K562 (cell line): ENCODE data around the gene MKNK2. TPM values are rescaled to one million over a fixed set of nuclear protein-coding genes. Genes with fewer than 3 reads are reported as not detected.

Source experiments
- CREB1 ChIP-seq, 2 experiments: sonication (generic) in 1 of 2; formaldehyde crosslinking in 1 of 2; IDR thresholded peaks; 2 replicates each; pipeline versions ENCODE4 v1.6.1 to v1.8.0; 2012 to 2022; ENCODE audit warnings: inconsistent platforms in 1 of 2, mild to moderate bottlenecking in 1 of 2, missing genetic modification reagents in 1 of 2, moderate library complexity in 1 of 2
- MXI1 ChIP-seq: IDR thresholded peaks from 2 replicates; pipeline ENCODE4 v1.6.1; 2011; ENCODE audit warnings: low read depth, mild to moderate bottlenecking, improper control_type of control experiment, low read length
- POLR3A ChIP-seq: IDR thresholded peaks from 2 replicates; pipeline ENCODE4 v1.6.1; 2011; ENCODE audit warnings: borderline replicate concordance, mild to moderate bottlenecking, moderate library complexity; ENCODE audit not compliant: insufficient read length, insufficient read depth; ENCODE audit errors: extremely low read depth
- PTBP1 ChIP-seq: fragments of 200-400 bp; formaldehyde crosslinking; IDR thresholded peaks from 2 replicates; pipeline ENCODE4 v1.6.1; 2017; ENCODE audit warnings: low read depth, low read length
- RFX1 ChIP-seq: fragments of 450-650 bp; IDR thresholded peaks from 2 replicates; pipeline ENCODE4 v1.6.1; 2016; ENCODE audit warnings: mild to moderate bottlenecking, moderate library complexity
- RFX7 ChIP-seq: fragments of 250-450 bp; sonication (Bioruptor Pico); IDR thresholded peaks from 2 replicates; pipeline ENCODE4 v1.5.1; 2021; ENCODE audit warnings: mild to moderate bottlenecking
- SREBF1 ChIP-seq: fragments of 150-350 bp; IDR thresholded peaks from 2 replicates; pipeline ENCODE4 v1.6.1; 2014; ENCODE audit warnings: antibody characterized with exemption, low read depth, low read length, borderline replicate concordance
- SRSF1 ChIP-seq: fragments of 200-400 bp; formaldehyde crosslinking; IDR thresholded peaks from 2 replicates; pipeline ENCODE4 v1.6.1; 2017; ENCODE audit warnings: mild to moderate bottlenecking, low read depth, low read length, moderate library complexity
- ZNF384 ChIP-seq: IDR thresholded peaks from 2 replicates; pipeline ENCODE4 v1.6.1; 2012; ENCODE audit warnings: low read depth, low read length, improper control_type of control experiment
- ZNF57 ChIP-seq: fragments of 450-650 bp; formaldehyde crosslinking; IDR thresholded peaks from 2 replicates; pipeline ENCODE4 v1.4.0; 2020; ENCODE audit warnings: mild to moderate bottlenecking, moderate library complexity
- polyA plus RNA-seq, 8 experiments: library from polyadenylated mRNA; depleted of rRNA in 4 of 8; stranded (reverse) in 5 of 8; unstranded in 3 of 8; fragments of >200 nt; fragmentation: Nextera tagmentation in 2 of 8; fragmentation: Illumina TruSeq in 1 of 8; extraction: Ambion mirVana in 2 of 8; extraction: Trizol in 1 of 8; gene quantifications; 2 replicates each; pipeline versions ENCODE4 v1.2.1 to v1.2.3, GENCODE V29; 2011 to 2014; ENCODE audit warnings: inconsistent platforms in 1 of 8, missing spikeins in 1 of 8
- total RNA-seq, 7 experiments: library from RNA; depleted of rRNA in 6 of 7; stranded (reverse); fragments of >200 nt in 6 of 7; fragmentation: Illumina TruSeq in 2 of 7; extraction: Trizol in 2 of 7; gene quantifications; 2 replicates each; pipeline versions ENCODE4 v1.2.1 to v1.2.3, GENCODE V29; 2011 to 2021; ENCODE audit warnings: low replicate concordance in 1 of 7
- TF ChIP-seq, protein P1 (sequence below): fragments of 200-600 bp; sonication (generic); IDR thresholded peaks from one replicate; pipeline ENCODE4 v1.6.1; 2012; ENCODE audit warnings: mild to moderate bottlenecking, low read depth, low read length, inconsistent platforms
- TF ChIP-seq, protein P2 (sequence below): fragments of 450-650 bp; formaldehyde crosslinking; IDR thresholded peaks from 2 replicates; pipeline ENCODE4 v1.4.0; 2020; ENCODE audit warnings: mild to moderate bottlenecking
- TF ChIP-seq, protein P3 (sequence below): fragments of 250-450 bp; sonication (Bioruptor Pico); IDR thresholded peaks from 2 replicates; pipeline ENCODE4 v1.4.0; 2020; ENCODE audit warnings: borderline replicate concordance

The MKNK2 gene
- total and polyA plus RNA-seq, 9 of the 15 experiments (the other 6 are each of a cell fraction or from before 2014, with no cell fraction given), result 5.1 to 191 (median 51.9) TPM

DNA sequence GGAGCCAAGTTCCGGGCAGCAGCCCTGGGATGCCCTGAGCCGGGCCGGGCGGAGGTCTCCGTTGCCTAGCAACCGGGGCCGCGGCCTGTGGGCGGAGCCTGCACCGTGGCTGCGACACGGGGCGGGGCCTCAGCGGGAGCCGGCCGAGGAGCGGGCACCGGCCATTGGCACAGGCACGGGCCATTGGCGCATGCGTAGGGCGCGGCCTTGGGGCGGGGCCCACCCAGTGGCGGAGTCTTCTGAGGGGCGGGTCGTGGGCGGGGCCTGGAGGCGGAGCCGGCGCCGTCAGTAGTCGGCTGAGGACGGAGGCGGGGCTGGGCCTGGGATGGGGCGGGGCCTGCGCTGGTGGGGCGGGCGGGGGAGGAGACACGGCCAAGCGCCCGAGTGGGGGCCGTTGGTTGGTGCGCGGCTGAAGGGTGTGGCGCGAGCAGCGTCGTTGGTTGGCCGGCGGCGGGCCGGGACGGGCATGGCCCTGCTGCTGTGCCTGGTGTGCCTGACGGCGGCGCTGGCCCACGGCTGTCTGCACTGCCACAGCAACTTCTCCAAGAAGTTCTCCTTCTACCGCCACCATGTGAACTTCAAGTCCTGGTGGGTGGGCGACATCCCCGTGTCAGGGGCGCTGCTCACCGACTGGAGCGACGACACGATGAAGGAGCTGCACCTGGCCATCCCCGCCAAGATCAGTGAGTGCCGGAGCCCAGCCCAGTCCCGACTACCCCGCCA lies 45.6 kb upstream of the MKNK2 start, which contains the start of gene IZUMO4 (continued):
- no peak for TF ChIP-seq SRSF1
- no peak for TF ChIP-seq PTBP1
- TF ChIP-seq RFX1, result peak; percentile 99
- TF ChIP-seq, protein P1, sequence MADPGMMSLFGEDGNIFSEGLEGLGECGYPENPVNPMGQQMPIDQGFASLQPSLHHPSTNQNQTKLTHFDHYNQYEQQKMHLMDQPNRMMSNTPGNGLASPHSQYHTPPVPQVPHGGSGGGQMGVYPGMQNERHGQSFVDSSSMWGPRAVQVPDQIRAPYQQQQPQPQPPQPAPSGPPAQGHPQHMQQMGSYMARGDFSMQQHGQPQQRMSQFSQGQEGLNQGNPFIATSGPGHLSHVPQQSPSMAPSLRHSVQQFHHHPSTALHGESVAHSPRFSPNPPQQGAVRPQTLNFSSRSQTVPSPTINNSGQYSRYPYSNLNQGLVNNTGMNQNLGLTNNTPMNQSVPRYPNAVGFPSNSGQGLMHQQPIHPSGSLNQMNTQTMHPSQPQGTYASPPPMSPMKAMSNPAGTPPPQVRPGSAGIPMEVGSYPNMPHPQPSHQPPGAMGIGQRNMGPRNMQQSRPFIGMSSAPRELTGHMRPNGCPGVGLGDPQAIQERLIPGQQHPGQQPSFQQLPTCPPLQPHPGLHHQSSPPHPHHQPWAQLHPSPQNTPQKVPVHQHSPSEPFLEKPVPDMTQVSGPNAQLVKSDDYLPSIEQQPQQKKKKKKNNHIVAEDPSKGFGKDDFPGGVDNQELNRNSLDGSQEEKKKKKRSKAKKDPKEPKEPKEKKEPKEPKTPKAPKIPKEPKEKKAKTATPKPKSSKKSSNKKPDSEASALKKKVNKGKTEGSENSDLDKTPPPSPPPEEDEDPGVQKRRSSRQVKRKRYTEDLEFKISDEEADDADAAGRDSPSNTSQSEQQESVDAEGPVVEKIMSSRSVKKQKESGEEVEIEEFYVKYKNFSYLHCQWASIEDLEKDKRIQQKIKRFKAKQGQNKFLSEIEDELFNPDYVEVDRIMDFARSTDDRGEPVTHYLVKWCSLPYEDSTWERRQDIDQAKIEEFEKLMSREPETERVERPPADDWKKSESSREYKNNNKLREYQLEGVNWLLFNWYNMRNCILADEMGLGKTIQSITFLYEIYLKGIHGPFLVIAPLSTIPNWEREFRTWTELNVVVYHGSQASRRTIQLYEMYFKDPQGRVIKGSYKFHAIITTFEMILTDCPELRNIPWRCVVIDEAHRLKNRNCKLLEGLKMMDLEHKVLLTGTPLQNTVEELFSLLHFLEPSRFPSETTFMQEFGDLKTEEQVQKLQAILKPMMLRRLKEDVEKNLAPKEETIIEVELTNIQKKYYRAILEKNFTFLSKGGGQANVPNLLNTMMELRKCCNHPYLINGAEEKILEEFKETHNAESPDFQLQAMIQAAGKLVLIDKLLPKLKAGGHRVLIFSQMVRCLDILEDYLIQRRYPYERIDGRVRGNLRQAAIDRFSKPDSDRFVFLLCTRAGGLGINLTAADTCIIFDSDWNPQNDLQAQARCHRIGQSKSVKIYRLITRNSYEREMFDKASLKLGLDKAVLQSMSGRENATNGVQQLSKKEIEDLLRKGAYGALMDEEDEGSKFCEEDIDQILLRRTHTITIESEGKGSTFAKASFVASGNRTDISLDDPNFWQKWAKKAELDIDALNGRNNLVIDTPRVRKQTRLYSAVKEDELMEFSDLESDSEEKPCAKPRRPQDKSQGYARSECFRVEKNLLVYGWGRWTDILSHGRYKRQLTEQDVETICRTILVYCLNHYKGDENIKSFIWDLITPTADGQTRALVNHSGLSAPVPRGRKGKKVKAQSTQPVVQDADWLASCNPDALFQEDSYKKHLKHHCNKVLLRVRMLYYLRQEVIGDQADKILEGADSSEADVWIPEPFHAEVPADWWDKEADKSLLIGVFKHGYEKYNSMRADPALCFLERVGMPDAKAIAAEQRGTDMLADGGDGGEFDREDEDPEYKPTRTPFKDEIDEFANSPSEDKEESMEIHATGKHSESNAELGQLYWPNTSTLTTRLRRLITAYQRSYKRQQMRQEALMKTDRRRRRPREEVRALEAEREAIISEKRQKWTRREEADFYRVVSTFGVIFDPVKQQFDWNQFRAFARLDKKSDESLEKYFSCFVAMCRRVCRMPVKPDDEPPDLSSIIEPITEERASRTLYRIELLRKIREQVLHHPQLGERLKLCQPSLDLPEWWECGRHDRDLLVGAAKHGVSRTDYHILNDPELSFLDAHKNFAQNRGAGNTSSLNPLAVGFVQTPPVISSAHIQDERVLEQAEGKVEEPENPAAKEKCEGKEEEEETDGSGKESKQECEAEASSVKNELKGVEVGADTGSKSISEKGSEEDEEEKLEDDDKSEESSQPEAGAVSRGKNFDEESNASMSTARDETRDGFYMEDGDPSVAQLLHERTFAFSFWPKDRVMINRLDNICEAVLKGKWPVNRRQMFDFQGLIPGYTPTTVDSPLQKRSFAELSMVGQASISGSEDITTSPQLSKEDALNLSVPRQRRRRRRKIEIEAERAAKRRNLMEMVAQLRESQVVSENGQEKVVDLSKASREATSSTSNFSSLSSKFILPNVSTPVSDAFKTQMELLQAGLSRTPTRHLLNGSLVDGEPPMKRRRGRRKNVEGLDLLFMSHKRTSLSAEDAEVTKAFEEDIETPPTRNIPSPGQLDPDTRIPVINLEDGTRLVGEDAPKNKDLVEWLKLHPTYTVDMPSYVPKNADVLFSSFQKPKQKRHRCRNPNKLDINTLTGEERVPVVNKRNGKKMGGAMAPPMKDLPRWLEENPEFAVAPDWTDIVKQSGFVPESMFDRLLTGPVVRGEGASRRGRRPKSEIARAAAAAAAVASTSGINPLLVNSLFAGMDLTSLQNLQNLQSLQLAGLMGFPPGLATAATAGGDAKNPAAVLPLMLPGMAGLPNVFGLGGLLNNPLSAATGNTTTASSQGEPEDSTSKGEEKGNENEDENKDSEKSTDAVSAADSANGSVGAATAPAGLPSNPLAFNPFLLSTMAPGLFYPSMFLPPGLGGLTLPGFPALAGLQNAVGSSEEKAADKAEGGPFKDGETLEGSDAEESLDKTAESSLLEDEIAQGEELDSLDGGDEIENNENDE, result no peak
- TF ChIP-seq, protein P2, sequence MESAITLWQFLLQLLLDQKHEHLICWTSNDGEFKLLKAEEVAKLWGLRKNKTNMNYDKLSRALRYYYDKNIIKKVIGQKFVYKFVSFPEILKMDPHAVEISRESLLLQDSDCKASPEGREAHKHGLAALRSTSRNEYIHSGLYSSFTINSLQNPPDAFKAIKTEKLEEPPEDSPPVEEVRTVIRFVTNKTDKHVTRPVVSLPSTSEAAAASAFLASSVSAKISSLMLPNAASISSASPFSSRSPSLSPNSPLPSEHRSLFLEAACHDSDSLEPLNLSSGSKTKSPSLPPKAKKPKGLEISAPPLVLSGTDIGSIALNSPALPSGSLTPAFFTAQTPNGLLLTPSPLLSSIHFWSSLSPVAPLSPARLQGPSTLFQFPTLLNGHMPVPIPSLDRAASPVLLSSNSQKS, result no peak
- no peak for TF ChIP-seq RFX7 (CRISPR knock-in tag)
- no peak for TF ChIP-seq ZNF384
- TF ChIP-seq SREBF1, result no peak
- TF ChIP-seq POLR3A, result no peak
- no peak for TF ChIP-seq ZNF57 (CRISPR knock-in tag)
- peak; percentile 88; the same call in 1 of the 2 replicates for TF ChIP-seq MXI1
- 0 out of 2 replicates have a peak, but pooled peaks have one; percentile 10 for TF ChIP-seq CREB1 (IDR thresholded peaks at IDR 0.05)
- TF ChIP-seq CREB1 (CRISPR knock-in tag; IDR thresholded peaks at IDR 0.05), result no peak; the same call in 1 of the 2 replicates
- TF ChIP-seq, protein P3, sequence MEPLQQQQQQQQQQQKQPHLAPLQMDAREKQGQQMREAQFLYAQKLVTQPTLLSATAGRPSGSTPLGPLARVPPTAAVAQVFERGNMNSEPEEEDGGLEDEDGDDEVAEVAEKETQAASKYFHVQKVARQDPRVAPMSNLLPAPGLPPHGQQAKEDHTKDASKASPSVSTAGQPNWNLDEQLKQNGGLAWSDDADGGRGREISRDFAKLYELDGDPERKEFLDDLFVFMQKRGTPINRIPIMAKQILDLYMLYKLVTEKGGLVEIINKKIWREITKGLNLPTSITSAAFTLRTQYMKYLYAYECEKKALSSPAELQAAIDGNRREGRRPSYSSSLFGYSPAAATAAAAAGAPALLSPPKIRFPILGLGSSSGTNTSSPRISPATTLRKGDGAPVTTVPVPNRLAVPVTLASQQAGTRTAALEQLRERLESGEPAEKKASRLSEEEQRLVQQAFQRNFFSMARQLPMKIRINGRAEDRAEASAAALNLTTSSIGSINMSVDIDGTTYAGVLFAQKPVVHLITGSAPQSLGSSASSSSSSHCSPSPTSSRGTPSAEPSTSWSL (CRISPR knock-in tag), result no peak
